GM18868 (cell line): Measurements from ENCODE around the gene ZBTB20.

Experiments used
- ATAC-seq: cut with Tn5 transposase; IDR thresholded peaks from one replicate; pipeline ENCODE4 v1.9.1; 2021; ENCODE audit warnings: mild to moderate bottlenecking, moderate library complexity; ENCODE audit not compliant: unreplicated experiment

ZBTB20 gene

DNA sequence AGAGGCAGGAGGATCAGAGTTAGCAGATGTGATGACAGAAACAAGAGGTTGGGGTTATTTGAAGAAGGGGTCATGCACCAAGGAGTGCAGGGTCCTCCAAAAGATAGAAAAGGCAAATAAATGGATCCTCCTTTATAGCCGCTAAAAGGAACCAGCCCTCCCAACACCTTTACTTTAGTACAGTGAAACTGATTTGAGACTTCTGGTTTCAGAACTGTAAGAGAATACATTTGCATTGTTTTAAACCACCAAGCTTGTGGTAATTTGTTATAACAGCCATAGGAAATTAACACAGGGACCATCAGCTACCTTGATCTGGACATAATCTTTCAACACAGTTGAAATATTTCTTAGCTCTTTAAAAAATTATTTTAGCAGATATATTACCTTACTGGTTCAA lies 686.6 kb downstream of the ZBTB20 start:
- peak; percentile 28 for ATAC-seq

DNA sequence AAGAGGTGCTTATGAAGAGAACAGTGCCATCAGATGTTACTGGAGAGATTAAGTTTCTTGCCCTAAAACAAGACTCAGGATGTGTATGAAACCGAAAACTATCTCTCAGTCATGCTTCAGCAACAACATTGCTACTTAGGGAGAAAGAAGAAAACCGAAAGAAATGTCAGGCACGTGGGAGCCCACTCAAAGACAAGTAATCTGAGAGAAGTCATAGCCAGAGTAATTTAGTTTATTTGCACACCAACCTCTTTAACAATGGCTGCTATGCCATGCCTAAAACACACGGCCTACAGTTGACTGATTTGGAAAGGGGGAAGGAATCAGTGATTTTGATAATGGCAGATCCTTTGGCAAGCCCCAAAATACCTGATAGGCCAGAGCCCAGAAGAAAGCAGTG lies 690.3 kb downstream of the ZBTB20 start:
- ATAC-seq, result peak; percentile 91

GRCh38 chr3:114455432-114455831 lies 691.7 kb downstream of the ZBTB20 start:
- no peak for ATAC-seq

GRCh38 chr3:114454551-114455251 lies 692.4 kb downstream of the ZBTB20 start:
- no peak for ATAC-seq

GRCh38 chr3:114453361-114453780 lies 693.7 kb downstream of the ZBTB20 start:
- ATAC-seq, result no peak

- ATAC-seq, result no peak
These were observed 694.2 kb downstream of the ZBTB20 start for GRCh38 chr3:114452937-114453336.

- ATAC-seq, result no peak
These were observed 694.8 kb downstream of the ZBTB20 start for GRCh38 chr3:114452256-114452655.

GRCh38 chr3:114451561-114452018 lies 695.5 kb downstream of the ZBTB20 start:
- no peak for ATAC-seq

DNA sequence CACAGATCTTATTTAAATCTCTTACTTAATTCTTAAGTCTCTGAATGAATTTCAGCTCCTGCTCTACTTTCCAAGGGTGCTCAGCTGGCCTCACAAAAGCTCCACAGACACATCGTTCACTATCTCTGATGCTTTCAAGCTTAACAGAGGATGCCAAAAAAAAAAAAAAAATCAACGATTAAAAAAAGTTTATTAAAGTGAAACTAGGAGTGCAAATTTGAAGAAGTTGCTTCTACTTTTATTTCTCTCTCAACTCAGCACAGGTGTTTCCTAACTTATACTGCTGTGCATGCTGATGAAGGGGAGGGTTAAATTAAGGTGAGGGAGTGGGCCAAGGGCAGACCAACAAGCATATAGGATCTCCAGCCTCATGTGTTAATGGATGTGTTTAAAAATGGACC lies 696.0 kb downstream of the ZBTB20 start:
- ATAC-seq, result no peak

DNA sequence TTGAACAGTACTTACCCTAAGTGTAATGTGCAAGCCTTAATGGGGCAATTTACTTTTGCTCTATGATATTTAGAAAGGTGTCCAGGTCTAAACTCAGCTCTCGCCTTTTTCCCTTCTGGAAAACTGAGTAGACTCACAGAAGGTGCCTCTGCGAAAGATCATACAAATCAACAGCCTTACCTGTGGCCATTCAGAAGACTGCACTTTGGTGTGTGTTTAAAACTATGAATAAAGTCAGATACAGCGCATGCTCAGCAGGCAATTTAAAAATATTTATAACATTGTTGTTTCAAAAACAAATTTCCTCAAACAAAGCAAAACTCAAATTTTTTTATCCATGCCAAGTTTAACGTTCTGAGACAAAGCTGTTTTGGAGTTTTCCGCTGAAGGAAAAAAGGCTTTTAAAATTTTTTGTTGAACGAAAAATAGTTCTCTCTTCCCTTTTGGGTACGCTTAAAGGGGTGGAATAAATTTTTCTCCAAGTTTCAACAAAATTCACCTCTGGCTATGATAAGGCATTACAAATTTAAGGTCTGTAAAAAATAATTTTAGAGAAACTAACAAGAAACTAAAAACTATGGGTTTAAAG lies 697.0 kb downstream of the ZBTB20 start:
- ATAC-seq, result peak; percentile 47

DNA sequence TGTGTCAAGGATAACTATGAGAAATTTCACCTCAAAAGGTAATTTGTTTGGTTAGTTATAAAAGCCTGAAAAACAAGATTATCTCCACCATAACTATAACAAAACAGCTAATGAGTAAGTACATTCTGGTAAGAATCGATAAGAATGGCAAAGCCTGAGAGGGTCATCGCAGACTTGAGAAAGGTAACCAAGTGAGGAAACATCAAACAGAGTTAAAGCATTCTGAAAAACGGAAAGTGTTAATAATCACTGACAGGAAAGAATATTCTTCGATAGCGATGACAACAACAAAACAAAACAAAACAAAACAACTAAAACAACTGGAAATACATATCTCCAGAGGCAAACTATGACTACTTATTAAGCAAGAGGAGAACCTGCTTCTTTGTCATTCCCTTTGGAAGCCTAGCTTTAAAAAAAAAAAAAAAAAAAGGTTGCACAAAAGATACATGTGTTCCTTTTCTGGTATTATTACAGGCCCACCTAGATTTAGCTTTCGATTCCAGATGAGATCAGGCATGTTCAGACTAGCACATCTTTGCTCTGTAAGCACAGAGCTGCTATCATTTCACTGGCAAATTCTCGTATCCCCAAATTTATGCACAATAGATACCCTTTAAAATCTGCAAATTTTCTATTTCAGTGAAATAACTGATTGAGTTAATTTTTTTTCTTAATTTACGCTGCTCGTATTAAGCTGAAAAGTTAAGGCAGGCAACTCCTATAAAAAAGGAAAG lies 697.6 kb downstream of the ZBTB20 start:
- ATAC-seq, result peak; percentile 38

DNA sequence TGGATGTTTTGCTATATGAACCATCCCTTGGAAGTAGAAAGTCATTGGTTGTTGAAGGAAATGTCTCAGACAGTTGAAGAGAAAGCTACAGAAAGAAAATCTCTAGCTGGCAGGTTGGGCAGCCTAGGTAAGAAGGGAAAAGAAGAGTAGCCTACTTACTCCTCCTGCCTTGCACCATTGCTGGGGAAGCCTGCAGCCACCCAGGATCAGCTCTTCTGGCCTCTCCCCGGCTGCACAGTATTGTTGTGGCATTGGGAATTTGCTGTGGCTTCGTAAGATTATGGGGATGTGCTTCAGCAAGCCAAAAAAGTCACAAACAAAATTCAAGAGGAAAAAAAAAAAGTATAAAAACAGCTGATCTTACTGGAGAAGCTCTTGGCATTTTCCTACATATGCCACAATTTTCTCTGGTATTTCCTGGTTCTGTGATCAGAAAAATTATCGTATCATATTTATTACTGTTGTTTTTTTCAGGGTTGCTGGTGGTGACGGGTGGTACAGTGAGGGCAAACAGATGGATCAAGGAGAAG lies 699.1 kb downstream of the ZBTB20 start:
- ATAC-seq, result no peak

GRCh38 chr3:114447545-114447944 lies 699.5 kb downstream of the ZBTB20 start:
- peak; percentile 42 for ATAC-seq

DNA sequence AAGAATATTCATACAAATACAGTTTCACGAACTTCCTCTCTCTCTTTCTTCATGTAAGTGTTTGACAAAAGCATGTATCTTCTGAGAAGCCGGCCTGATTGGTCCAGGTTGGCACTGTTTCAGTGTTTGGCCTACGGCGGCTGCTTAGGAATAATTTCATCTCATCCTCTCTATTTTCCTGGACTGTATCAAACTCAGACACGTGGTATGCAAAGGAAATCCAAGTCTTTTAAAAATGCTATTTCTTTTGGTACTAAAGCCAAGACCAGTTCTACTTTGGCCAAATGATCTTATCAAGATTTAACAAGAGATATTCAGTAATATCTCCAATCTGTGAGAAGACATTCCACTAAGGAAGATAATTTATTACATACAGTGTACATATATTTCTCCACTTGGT lies 700.5 kb downstream of the ZBTB20 start:
- ATAC-seq, result no peak

DNA sequence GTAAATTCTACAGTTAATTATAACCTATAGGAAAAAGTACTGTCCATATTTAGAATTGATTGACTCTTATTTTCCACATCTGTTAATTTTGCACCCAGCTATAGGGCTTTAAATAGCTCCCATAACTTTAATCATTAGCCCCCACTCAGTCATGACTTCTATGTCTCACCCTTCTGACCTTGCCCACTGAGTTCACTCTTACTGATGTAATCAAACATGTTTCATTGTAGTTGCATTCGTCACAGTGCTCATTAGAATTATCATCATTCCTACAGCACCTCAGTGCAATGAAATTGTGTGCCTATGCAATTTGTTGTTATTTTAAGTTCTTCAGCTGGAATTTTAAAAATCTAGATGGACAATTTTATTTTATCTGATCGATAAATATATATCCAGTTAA lies 701.9 kb downstream of the ZBTB20 start:
- ATAC-seq, result no peak

- no peak for ATAC-seq
These were observed 702.9 kb downstream of the ZBTB20 start for GRCh38 chr3:114444216-114444615.

- ATAC-seq, result no peak
These were observed 704.8 kb downstream of the ZBTB20 start for GRCh38 chr3:114442246-114442645.

DNA sequence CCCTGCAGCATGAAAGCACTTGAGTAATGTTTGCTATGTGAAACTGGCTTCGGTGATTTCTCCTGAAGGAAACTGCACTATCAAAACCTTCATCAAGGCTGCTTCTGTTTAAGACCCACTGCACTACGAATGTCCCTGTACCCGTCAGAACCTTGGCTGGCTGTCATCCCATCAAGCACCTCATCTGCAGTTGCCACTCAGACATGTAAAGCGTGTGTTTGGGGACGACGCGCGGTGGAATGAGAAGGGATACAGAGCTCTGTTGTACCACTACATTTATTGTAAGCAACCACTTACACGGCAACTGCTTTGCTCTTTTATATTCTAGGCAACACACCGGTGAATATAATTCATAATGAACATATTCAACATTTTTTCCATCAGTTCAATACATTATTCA lies 705.7 kb downstream of the ZBTB20 start:
- ATAC-seq, result no peak

DNA sequence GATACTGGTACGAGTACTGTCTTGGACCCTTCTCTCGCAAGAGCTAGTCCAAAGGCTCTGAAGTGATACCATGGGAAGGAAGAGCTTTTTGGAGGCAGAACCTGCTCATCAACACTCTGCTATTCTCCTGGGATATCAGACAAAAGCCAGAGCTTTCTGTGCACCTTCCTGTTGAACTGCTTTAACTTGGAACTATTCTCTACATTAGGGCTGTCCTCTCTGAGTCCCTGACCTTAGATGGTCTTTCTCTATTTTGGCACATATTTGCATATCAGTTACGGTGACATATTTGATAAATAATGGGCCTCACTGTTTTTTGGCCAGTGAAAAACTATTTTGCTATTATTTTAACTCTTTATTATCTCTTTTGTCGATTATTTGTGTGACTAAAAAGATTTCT lies 706.4 kb downstream of the ZBTB20 start:
- no peak for ATAC-seq

DNA sequence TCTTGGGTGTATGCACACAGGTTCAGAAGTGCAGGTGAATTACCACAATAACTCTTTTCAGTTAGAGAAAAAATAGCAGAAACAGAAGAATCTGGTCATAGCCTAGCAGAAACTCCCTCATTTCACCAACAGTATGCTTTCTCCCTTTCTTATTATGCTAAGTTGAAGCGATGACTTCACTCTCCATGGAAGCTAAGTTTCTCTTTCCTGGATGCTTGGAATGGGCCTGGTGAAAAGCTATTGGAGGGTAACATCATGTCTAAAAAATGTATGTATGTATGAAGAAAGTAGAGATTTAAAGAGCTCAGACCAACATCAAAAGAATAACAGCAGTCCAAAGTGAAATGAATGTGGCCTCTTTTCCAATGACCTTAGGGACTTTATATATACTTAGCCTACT lies 707.8 kb downstream of the ZBTB20 start:
- ATAC-seq, result no peak

DNA sequence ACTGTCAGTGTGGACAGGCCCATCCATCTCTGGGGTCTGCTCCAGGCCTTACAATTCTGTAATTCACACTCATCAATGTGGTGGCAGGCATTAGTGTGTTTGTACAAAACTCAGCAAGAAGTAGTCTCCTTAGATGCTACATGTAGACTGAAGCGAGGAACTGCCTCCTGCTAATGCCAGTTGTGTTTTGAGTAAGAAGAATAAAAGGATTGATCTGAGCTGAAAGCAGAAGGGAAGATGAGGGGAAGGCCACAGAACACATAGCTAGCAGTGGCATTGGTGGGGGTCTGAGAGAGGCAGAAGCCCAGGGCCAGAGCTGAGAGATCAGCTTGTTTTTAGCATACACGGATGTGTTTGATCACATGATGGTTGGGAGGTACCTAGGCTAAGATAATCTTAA lies 709.2 kb downstream of the ZBTB20 start:
- ATAC-seq, result peak; percentile 56

- no peak for ATAC-seq
These were observed 710.9 kb downstream of the ZBTB20 start for GRCh38 chr3:114436182-114436581.
